ENCODE results near the gene ARHGEF1.
"Not testable (repeated sequence)": the region's sequence is repeated elsewhere in the genome, so short reads cannot be mapped to it uniquely, and the experiment has no call there.

The ARHGEF1 gene

DNA sequence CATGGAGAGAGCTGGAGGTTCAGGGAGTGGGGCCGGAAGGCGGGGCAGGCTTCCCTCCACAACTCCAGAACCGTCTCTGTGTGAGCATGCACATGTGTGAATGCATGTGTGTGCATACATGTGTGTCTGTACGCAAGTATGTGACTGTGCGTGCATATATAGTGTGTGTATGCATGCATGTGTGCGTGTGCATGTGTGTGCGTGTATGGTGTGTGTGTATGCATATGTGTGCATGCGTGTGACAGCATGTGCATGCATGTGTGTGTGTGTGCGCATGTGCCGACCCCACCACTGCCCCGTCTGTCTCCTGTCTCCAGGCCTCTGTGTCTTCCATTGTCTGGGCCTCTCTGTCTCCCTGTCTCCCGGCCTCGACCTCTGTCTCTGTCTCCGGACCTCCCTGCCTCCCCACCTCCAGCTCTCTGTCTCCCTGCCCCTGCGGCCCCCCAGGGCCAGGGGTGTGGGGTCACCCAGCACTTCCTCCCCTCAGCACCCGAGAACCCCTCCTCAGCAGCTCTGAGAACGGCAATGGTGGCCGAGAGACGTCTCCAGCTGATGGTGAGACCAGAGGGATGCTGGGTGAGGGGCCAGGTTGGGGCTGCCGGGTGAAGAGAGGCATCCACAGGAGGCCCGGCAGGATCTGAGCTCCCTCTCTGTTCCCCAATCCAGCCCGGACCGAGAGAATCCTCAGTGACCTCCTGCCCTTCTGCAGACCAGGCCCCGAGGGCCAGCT lies 22.5 kb downstream of the ARHGEF1 start:
- DNase-seq (ENCODE audit: low read depth) = no peak

GRCh38 chr19:41906271-41906670 lies 23.3 kb downstream of the ARHGEF1 start:
- no peak for DNase-seq (ENCODE audit: low read depth)

DNA sequence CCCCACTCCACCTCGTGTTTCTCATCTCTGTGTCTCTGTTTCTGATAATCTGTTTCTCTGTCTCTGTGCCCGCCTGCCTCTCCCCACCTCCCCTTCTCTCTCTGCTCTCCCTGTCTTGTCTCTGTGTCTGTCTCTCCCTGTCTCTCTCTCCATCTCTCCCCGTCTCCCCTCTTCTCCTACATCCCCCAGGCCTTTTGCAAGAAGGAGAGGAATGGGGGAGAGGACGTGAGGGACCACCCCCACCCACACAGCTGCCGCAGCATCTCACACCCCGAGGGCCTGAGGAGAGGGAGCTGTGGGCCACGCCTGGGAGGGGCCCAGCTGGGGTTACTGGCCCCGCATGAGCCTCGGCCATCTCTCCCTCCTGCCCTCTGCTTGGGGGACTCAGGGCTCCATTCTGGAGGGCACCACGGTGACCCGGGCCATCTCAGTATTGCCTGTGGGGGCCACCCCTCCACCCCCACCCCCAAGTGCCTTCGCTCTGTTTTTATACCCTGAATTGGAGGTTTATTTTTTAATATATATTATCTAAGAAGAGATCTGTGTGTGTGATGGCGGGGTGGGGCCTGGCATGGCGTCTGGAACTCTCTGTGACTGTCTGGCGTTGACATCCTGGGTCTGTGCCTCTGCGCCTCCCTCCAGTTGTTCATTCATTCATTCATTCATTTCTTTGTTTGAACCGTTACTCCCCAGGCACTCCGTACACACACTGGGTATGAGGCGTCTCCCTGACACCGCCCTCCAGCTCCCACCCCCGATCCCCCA lies 24.1 kb downstream of the ARHGEF1 start:
- no peak for DNase-seq (ENCODE audit: low read depth)

- DNase-seq (ENCODE audit: low read depth) = no peak
Observed at GRCh38 chr19:41907994-41908615, 25.1 kb downstream of the ARHGEF1 start.

DNA sequence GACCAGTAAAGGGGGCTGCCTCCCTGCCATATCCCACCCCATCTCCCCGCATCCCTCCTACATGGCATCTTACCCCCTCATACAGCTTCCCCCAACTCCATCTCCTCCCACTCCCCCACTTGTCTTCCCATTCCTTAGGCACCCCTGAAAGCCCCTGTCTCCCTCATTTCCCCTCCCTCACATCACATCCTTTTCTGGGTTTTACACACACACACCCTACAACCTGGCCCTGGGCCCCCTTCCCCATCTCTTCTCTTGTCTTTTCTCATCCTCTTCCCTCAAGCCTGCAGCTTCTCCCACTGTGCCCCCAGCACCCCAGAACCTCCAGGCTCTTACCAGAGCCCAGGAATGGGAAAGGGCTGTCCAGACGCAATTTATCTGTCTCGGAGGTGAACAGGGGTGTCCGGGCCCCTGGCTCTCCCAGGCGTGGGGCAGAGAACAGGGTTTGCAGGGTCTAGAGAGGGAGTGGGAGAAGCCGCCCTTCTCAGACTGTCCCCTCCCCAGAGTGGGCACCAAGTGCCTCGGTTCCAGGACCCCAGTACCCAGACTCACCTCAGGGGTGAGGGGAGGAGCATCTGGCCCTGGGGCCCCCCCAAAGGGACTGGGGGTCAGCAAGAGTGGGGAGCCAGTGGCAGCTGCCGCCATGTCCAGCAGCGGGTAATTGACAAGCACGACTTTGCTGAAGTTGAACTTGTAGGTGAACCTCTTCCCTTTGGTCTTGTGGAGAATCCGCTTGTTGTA lies 25.9 kb downstream of the ARHGEF1 start:
- DNase-seq (ENCODE audit: low read depth) = no peak

DNA sequence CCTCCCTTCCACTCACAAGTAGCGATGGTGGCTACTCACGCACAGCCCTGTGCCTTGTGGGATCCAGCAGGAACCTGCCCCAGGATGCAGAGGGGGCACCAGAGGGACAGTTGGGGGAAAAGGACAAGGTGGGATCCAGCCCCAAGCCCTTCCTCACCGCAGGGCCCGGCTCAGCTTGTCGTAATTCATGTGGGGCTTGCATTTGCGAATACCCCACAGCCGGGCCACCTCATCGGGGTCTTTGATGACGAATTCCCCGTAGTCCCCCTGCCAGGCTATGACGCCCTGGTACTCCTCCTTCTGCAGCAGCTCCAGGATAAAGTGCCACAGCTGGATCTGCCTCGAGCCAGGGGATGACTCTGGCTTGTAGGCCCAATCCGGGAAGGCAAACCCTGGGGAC lies 26.7 kb downstream of the ARHGEF1 start:
- no peak for DNase-seq (ENCODE audit: low read depth)

GRCh38 chr19:41910240-41910991 lies 27.4 kb downstream of the ARHGEF1 start:
- no peak for DNase-seq (ENCODE audit: low read depth)

DNA sequence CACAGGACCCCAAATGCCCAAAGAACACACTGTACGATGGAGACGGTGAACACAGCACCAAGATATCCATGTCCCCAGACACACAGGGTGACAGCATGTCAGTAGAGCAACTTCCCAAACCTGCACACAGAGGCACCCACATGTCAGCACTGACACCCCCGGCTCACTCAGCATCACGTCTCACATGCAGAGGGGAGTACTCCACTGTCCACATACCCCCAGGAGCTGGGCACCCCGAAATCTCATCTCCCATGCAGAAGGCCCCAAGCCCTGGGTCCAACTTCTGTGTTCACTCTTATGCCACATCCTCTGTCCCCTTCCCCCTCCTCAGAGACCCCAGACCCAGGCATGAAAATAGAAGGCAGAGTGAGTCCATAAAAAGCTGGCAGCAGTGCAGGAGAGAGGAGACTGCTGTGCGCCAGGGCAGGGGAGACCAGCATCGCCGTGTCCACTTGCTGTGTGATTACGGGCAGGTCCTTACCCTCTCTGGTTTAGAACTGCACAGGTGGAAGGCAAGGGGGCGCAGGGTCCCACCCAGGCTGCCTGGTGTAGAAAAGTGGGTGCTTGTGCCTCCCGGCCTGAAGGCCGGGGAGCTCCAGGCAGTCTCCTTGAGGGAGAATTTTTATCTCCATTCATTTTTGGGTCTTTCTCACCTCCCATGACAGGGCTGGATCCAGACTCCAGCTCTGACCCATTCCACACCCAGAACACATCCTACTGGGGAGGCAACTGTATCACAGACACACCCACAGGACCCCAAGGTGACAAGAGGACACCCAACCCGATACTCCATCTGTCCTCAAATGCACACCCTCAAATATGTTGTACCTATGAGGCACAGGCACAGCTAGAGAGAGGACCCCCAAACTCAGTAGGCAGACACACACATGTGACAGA lies 28.3 kb downstream of the ARHGEF1 start:
- DNase-seq (ENCODE audit: low read depth) = no peak

DNA sequence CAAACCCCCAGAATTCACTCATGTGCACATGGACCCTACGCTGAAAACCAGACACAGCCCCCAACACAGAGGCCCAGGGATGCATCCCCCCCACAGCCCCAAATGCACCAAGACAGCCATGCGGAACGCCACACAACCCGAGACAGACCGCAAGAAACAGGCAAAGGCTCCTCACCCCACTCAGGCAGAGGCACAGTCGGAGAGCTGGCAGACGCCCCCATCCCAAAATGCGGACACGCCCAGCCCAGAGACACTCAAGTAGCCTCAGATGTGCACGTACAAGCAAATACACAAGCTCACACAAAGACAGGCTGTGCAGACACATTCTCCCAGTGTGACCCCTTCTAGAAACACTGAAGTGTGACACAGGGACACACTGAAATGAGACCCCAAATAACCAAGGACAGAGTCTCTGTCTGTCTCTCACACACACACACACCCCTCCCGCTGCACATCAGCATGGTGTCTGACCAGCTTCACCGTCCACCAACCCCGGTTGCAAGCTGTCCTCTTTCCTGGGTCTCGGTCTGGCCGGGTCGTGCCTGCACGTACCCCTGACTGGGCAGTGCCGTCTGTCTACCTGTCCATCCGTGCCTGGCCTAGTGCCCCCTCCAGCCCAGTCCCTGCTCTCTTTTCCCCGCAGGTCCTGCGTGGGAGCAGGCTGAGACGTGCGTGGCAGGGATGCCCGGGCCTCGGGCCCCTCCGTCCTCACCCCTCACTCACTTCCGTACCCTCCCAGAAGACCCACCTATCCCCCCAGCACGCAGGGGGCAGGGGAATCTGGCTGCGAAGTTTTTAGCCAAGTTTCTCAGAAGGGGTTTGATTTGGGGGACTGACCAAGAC lies 29.1 kb downstream of the ARHGEF1 start:
- DNase-seq (ENCODE audit: low read depth) = no peak

GRCh38 chr19:41912899-41913537 lies 30.0 kb downstream of the ARHGEF1 start:
- DNase-seq (ENCODE audit: low read depth) = no peak

DNA sequence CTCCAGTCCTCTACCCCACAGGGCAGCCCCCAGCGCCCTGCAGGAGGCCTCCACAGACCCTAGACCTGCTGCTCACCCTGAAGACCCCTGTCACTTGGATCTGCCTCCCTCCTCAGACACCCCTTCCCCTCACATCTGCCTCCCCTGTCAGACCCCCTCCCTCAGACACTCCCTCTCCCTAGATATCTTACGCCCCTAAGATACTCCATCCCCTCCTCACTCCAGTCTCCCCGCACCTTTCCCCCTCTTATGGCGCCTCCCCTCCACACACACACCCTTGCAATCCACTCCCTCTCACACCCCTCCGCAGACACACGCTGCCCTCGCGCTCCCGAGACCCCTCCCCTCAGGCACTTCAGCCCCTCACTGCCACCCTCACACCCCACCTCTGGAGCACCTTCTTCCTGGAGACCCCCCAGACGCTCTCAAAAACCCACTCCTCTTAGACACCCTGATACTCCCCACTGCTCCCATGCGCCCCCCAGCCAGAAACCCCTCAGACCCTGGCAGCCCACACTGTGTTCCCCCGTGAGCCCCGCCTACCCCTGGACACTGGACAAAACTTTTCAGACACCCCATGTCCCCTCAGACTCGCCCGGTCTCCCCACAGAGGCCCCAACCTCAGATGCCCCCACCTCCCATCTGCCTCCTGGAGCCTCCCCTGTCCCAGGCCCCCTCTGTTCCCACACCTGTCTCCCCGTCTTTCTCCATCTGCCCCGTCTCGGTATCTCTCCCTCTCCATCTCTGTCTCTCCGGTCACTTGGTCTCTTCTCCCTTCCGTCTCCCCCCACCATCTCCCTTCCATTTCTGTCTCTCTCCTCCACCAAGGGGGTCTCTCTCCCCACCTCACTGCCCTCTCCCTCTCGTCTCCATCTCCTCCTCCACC lies 30.8 kb downstream of the ARHGEF1 start:
- no peak for DNase-seq (ENCODE audit: low read depth)

GRCh38 chr19:41914424-41914834 lies 31.4 kb downstream of the ARHGEF1 start:
- DNase-seq (ENCODE audit: low read depth) = not testable (repeated sequence)

GRCh38 chr19:41915021-41915775 lies 32.2 kb downstream of the ARHGEF1 start:
- no peak for DNase-seq (ENCODE audit: low read depth)

- DNase-seq (ENCODE audit: low read depth) = no peak
Observed at GRCh38 chr19:41915776-41916414, 32.9 kb downstream of the ARHGEF1 start.

GRCh38 chr19:41917676-41918075 lies 34.7 kb downstream of the ARHGEF1 start:
- no peak for DNase-seq (ENCODE audit: low read depth)

DNA sequence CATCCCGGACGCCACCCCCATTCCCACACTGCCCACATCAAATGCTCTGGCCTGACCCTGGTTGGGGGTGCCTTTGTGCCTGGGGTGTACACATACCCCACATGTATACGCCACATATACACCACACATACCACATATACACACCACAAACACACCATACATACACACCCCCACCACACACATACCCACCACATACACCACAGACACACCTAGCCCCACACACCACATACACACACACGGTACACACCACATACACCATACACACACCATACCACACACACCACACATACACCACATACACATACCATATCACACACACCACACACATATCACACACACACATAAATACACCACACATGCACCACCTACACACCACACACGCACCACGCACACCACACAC lies 35.1 kb downstream of the ARHGEF1 start:
- no peak for DNase-seq (ENCODE audit: low read depth)

All from fibroblast of gingiva (primary cell).